GM12878 (cell line): ENCODE measurements around the gene TMEM150A. TPM values are rescaled to one million over a fixed set of nuclear protein-coding genes. Genes with fewer than 3 reads are reported as not detected.

ENCODE experiments used
- ATAC-seq: fragments of 200-7000 bp; cut with Tn5 transposase; 3 replicates; pipeline ENCODE4 v1.9.1; 2020; ENCODE audit warnings: mild to moderate bottlenecking, moderate library complexity
- BruUV-seq: library from RNA; stranded (reverse); fragments of 400-500 nt; replicated peaks from 2 replicates; lab custom pipeline; 2021; lab: Mats Ljungman, UMichigan
- CTCF ChIA-PET: fragments of 300-600 bp; sonication (Branson Sonifier 250); formaldehyde crosslinking; extraction: SDS; loops from one replicate; lab custom pipeline; 2021; ENCODE audit warnings: inconsistent platforms; lab: Yijun Ruan, JAX
- POLR2A ChIA-PET: fragments of 350-600 bp; formaldehyde crosslinking; extraction: SDS; loops from one replicate; lab custom pipeline; 2021; ENCODE audit warnings: inconsistent platforms; lab: Charles Lee
- RAD21 ChIA-PET: fragments of 300-600 bp; sonication (Branson Sonifier 250); formaldehyde crosslinking; loops from one replicate; lab custom pipeline; 2023; ENCODE audit warnings: antibody characterized with exemption; ENCODE audit not compliant: unreplicated experiment; lab: Charles Lee
- SMC1A ChIA-PET: fragments of 300-600 bp; sonication (Branson Sonifier 250); formaldehyde crosslinking; loops from one replicate; lab custom pipeline; 2023; ENCODE audit not compliant: unreplicated experiment, uncharacterized antibody; lab: Charles Lee
- DNase-seq: peaks from one replicate; pipeline ENCODE4 v3.0.0-alpha.2; 2011; ENCODE audit warnings: low read depth, low spot score
- FAIRE-seq: peaks from 3 replicates; lab custom pipeline; 2011; peaks lifted over from hg19 to GRCh38; lab: Jason Lieb, UNC
- H2AFZ ChIP-seq: 2 replicates; pipeline ENCODE4 v1.6.0; 2011; ENCODE audit warnings: low read depth, low read length, control low read depth; ENCODE audit not compliant: control insufficient read depth
- H3K27ac ChIP-seq: 2 replicates; pipeline ENCODE4 v1.5.1; 2011; ENCODE audit warnings: control low read depth; ENCODE audit not compliant: control insufficient read depth, insufficient read depth
- H3K27me3 ChIP-seq, 2 experiments: replicated peaks in 1 of 2; 2 replicates each; pipeline versions ENCODE4 v1.6.0 to v1.6.1; 2011; ENCODE audit warnings: low read length in 1 of 2; ENCODE audit not compliant: control insufficient read depth in 2 of 2, insufficient read depth in 2 of 2
- H3K36me3 ChIP-seq, 2 experiments: 2 replicates each; pipeline ENCODE4 v1.5.1; 2011; ENCODE audit warnings: low read length in 1 of 2; ENCODE audit not compliant: control insufficient read depth in 2 of 2, insufficient read depth in 2 of 2
- H3K4me1 ChIP-seq: 2 replicates; pipeline ENCODE4 v1.6.1; 2011; ENCODE audit warnings: mild to moderate bottlenecking, low read length, moderate library complexity, mixed read lengths; ENCODE audit not compliant: control insufficient read depth, insufficient read depth
- H3K4me2 ChIP-seq: 2 replicates; pipeline ENCODE4 v1.6.0; 2011; ENCODE audit warnings: control low read depth; ENCODE audit not compliant: control insufficient read depth, insufficient read depth
- H3K4me3 ChIP-seq: fragments of 200-600 bp; sonication (generic); 2 replicates; pipeline ENCODE4 v1.5.1; 2016
- H3K79me2 ChIP-seq: 2 replicates; pipeline ENCODE4 v1.6.0; 2011; ENCODE audit warnings: low read length; ENCODE audit not compliant: control insufficient read depth, insufficient read depth
- H3K9ac ChIP-seq: 2 replicates; pipeline ENCODE4 v1.8.0; 2011; ENCODE audit warnings: low read length, control low read depth, mixed read lengths; ENCODE audit not compliant: control insufficient read depth, insufficient read depth
- H3K9me3 ChIP-seq: replicated peaks from 3 replicates; pipeline ENCODE4 v1.5.1; 2011; ENCODE audit warnings: mild to moderate bottlenecking, low read length; ENCODE audit not compliant: control insufficient read depth, insufficient read depth
- H4K20me1 ChIP-seq: 2 replicates; pipeline ENCODE4 v1.6.0; 2011; ENCODE audit not compliant: control insufficient read depth, insufficient read depth
- BCL11A ChIP-seq: IDR thresholded peaks from 2 replicates; pipeline ENCODE4 v1.6.1; 2011; ENCODE audit warnings: low read depth, low read length
- CHD2 ChIP-seq: IDR thresholded peaks from 2 replicates; pipeline ENCODE4 v1.6.1; 2011; ENCODE audit warnings: low read depth, low read length, improper control_type of control experiment, borderline replicate concordance
- HDGF ChIP-seq: fragments of 450-650 bp; IDR thresholded peaks from 2 replicates; pipeline ENCODE4 v1.6.1; 2016; ENCODE audit warnings: antibody characterized with exemption
- JUND ChIP-seq: IDR thresholded peaks from 2 replicates; pipeline ENCODE4 v1.6.1; 2012; ENCODE audit warnings: low read depth, mild to moderate bottlenecking, low read length, improper control_type of control experiment, moderate library complexity
- NBN ChIP-seq: fragments of 450-650 bp; IDR thresholded peaks from 2 replicates; pipeline ENCODE4 v1.6.1; 2016
- NR2C2 ChIP-seq: IDR thresholded peaks from 2 replicates; pipeline ENCODE4 v1.6.1; 2011; ENCODE audit warnings: borderline replicate concordance, low read depth; ENCODE audit not compliant: control insufficient read depth, insufficient read length
- PAX5 ChIP-seq: IDR thresholded peaks from 2 replicates; pipeline ENCODE4 v1.6.1; 2011; ENCODE audit warnings: low read depth, low read length, borderline replicate concordance
- RB1 ChIP-seq: fragments of 450-650 bp; formaldehyde crosslinking; IDR thresholded peaks from 2 replicates; pipeline ENCODE4 v1.6.1; 2017; ENCODE audit warnings: mild to moderate bottlenecking, borderline replicate concordance
- SREBF1 ChIP-seq: IDR thresholded peaks from 2 replicates; pipeline ENCODE4 v1.6.1; 2012; ENCODE audit warnings: mild to moderate bottlenecking, low read length
- SUPT20H ChIP-seq: IDR thresholded peaks from 2 replicates; pipeline ENCODE4 v1.6.1; 2011; ENCODE audit warnings: low read depth, mild to moderate bottlenecking, low read length, moderate library complexity, borderline replicate concordance; ENCODE audit not compliant: control insufficient read depth
- TCF7 ChIP-seq: IDR thresholded peaks from 2 replicates; pipeline ENCODE4 v1.6.1; 2014; ENCODE audit warnings: antibody characterized with exemption, borderline replicate concordance
- WGBS: methylation state at CpG from one replicate; pipeline ENCODE4 v1.1.6; 2016; ENCODE audit warnings: low lambda C conversion rate; ENCODE audit not compliant: insufficient replicate concordance, insufficient coverage; ENCODE audit errors: missing lambda C conversion rate; 5-methylcytosine and 5-hydroxymethylcytosine counted together
- in situ Hi-C: fragments of 300-500 bp; cut with MboI; formaldehyde crosslinking; loops from 9 replicates; pipeline ENCODE4 v1.14.3; 2018; ENCODE audit warnings: mixed read lengths
- intact Hi-C: fragments of 100-400 bp; cut with micrococcal nuclease; formaldehyde crosslinking; loops from one replicate; pipeline ENCODE4 v1.14.2; 2022; ENCODE audit not compliant: unreplicated experiment
- polyA plus RNA-seq, 11 experiments: library from polyadenylated mRNA; depleted of rRNA in 4 of 11; unstranded in 6 of 11; stranded (reverse) in 5 of 11; fragments of >200 nt; fragmentation: Nextera tagmentation in 4 of 11; fragmentation: Illumina TruSeq in 1 of 11; extraction: Ambion mirVana in 4 of 11; extraction: Trizol in 1 of 11; gene quantifications; 1 replicate in 1 of 11; 2 replicates in 10 of 11; pipeline versions ENCODE4 v1.2.1 to v1.2.3, GENCODE V29; 2011 to 2016; ENCODE audit warnings: inconsistent platforms in 2 of 11, missing spikeins in 2 of 11, low read depth in 1 of 11
- total RNA-seq, 4 experiments: library from RNA; depleted of rRNA in 3 of 4; stranded (reverse); fragments of >200 nt in 3 of 4; fragmentation: Illumina TruSeq in 1 of 4; extraction: Trizol in 1 of 4; gene quantifications; 2 replicates each; pipeline versions ENCODE4 v1.2.1 to v1.2.3, GENCODE V29; 2013 to 2021
- TF ChIP-seq, protein P1 (sequence below): fragments of 450-650 bp; conservative IDR thresholded peaks from 2 replicates; pipeline ENCODE4 v1.6.1; 2017; ENCODE audit warnings: mild to moderate bottlenecking, moderate library complexity
- TF ChIP-seq, protein P2 (sequence below): IDR thresholded peaks from 2 replicates; pipeline ENCODE4 v1.6.1; 2012; ENCODE audit warnings: mild to moderate bottlenecking, low read depth, low read length
- TF ChIP-seq, protein P3 (sequence below): fragments of 150-350 bp; IDR thresholded peaks from 2 replicates; pipeline ENCODE4 v1.6.1; 2014; ENCODE audit warnings: mild to moderate bottlenecking, low read depth, low read length
- TF ChIP-seq, protein P4 (sequence below): fragments of 450-650 bp; IDR thresholded peaks from 2 replicates; pipeline ENCODE4 v1.6.1; 2016; ENCODE audit warnings: mild to moderate bottlenecking

The TMEM150A gene
- total and polyA plus RNA-seq, 10 of the 15 experiments (the other 5 are each of a cell fraction or from before 2014, with no cell fraction given), result 0.45 to 4.4 (median 2.6) TPM

DNA sequence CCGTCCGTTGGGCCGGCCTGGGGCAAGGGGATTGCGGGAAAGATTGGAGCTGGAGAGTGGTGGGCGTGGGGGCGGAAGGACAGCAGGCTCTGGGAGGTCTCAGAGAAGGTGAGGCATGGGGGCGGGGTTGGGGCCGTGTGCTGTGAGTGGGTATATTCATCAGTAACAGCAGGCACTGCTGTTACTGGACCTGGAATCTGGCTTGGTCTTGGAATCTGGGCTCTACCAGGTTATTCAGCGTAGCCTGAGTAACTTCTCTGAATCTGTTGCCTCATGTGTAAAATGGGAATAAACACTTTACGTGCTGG is 6.5 kb downstream of the TMEM150A start:
- Histone ChIP-seq H3K4me3 (peak overlapping the region; percentile 97), H3K27me3 (no peaks in the 10 kb centered on the region), H3K79me2 (peaks cover 28% of the 10 kb centered on the region), H3K4me1 (peaks cover 9% of the 10 kb centered on the region), H4K20me1 (no peaks in the 10 kb centered on the region), H3K36me3 (peaks cover 0 to 14% of the 10 kb centered on the region in 2 experiments; a peak in 3 of 4 replicates), H3K9ac (peak overlapping the region; percentile 95), H3K27ac (peak overlapping the region; percentile 89), H3K9me3 (no peaks in the 10 kb centered on the region), H3K4me2 (peak overlapping the region; percentile 77), H2AFZ (peak overlapping the region; percentile 80; the same call in 1 of the 2 replicates)
- ATAC-seq (peak; percentile 20), FAIRE-seq (no peak), DNase-seq (no peak)
- intact Hi-C loops (no loop called here), in situ Hi-C loops (no loop called here)
- ChIA-PET POLR2A (interaction anchor here (1.0 to 3.8 kb wide), 15 partner anchors 9 to 242 kb away, joined by 3 to 57 read pairs (median 5); partner anchors contain the start of genes C2orf68, ELMOD3, GGCX and MAT2A), SMC1A (interaction anchor here (0.7 to 3.2 kb wide), 12 partner anchors 8 to 192 kb away, joined by 3 to 20 read pairs (median 5); partner anchors contain the start of genes C2orf68, GGCX, MAT2A and SH2D6), RAD21 (interaction anchor here (0.6 to 2.2 kb wide), 9 partner anchors 9 to 269 kb away, joined by 3 to 9 read pairs (median 6); partner anchors contain the start of genes MAT2A, SH2D6, TGOLN2 and VAMP8), CTCF (interaction anchor here (0.7 to 1.7 kb wide), 8 partner anchors 8 to 232 kb away, joined by 3 to 7 read pairs (median 5); no protein-coding TSS in a partner anchor)
- no TSS peak for BruUV-seq
- 5% methylated on average over 9 of the region's 10 CpGs for WGBS
- TF ChIP-seq, protein P1, sequence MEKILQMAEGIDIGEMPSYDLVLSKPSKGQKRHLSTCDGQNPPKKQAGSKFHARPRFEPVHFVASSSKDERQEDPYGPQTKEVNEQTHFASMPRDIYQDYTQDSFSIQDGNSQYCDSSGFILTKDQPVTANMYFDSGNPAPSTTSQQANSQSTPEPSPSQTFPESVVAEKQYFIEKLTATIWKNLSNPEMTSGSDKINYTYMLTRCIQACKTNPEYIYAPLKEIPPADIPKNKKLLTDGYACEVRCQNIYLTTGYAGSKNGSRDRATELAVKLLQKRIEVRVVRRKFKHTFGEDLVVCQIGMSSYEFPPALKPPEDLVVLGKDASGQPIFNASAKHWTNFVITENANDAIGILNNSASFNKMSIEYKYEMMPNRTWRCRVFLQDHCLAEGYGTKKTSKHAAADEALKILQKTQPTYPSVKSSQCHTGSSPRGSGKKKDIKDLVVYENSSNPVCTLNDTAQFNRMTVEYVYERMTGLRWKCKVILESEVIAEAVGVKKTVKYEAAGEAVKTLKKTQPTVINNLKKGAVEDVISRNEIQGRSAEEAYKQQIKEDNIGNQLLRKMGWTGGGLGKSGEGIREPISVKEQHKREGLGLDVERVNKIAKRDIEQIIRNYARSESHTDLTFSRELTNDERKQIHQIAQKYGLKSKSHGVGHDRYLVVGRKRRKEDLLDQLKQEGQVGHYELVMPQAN, result 0 out of 2 replicates have a peak, but pooled peaks have one; percentile 1
- TF ChIP-seq, protein P2, sequence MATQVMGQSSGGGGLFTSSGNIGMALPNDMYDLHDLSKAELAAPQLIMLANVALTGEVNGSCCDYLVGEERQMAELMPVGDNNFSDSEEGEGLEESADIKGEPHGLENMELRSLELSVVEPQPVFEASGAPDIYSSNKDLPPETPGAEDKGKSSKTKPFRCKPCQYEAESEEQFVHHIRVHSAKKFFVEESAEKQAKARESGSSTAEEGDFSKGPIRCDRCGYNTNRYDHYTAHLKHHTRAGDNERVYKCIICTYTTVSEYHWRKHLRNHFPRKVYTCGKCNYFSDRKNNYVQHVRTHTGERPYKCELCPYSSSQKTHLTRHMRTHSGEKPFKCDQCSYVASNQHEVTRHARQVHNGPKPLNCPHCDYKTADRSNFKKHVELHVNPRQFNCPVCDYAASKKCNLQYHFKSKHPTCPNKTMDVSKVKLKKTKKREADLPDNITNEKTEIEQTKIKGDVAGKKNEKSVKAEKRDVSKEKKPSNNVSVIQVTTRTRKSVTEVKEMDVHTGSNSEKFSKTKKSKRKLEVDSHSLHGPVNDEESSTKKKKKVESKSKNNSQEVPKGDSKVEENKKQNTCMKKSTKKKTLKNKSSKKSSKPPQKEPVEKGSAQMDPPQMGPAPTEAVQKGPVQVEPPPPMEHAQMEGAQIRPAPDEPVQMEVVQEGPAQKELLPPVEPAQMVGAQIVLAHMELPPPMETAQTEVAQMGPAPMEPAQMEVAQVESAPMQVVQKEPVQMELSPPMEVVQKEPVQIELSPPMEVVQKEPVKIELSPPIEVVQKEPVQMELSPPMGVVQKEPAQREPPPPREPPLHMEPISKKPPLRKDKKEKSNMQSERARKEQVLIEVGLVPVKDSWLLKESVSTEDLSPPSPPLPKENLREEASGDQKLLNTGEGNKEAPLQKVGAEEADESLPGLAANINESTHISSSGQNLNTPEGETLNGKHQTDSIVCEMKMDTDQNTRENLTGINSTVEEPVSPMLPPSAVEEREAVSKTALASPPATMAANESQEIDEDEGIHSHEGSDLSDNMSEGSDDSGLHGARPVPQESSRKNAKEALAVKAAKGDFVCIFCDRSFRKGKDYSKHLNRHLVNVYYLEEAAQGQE, result no peak
- TF ChIP-seq JUND (no peak), RB1 (0 out of 2 replicates have a peak, but pooled peaks have one; percentile 32), NR2C2 (no peak), BCL11A (no peak), SUPT20H (no peak), CHD2 (no peak), NBN (no peak), PAX5 (no peak), HDGF (no peak), TCF7 (no peak), SREBF1 (no peak)
- TF ChIP-seq, protein P3, sequence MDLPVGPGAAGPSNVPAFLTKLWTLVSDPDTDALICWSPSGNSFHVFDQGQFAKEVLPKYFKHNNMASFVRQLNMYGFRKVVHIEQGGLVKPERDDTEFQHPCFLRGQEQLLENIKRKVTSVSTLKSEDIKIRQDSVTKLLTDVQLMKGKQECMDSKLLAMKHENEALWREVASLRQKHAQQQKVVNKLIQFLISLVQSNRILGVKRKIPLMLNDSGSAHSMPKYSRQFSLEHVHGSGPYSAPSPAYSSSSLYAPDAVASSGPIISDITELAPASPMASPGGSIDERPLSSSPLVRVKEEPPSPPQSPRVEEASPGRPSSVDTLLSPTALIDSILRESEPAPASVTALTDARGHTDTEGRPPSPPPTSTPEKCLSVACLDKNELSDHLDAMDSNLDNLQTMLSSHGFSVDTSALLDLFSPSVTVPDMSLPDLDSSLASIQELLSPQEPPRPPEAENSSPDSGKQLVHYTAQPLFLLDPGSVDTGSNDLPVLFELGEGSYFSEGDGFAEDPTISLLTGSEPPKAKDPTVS, result no peak
- TF ChIP-seq, protein P4, sequence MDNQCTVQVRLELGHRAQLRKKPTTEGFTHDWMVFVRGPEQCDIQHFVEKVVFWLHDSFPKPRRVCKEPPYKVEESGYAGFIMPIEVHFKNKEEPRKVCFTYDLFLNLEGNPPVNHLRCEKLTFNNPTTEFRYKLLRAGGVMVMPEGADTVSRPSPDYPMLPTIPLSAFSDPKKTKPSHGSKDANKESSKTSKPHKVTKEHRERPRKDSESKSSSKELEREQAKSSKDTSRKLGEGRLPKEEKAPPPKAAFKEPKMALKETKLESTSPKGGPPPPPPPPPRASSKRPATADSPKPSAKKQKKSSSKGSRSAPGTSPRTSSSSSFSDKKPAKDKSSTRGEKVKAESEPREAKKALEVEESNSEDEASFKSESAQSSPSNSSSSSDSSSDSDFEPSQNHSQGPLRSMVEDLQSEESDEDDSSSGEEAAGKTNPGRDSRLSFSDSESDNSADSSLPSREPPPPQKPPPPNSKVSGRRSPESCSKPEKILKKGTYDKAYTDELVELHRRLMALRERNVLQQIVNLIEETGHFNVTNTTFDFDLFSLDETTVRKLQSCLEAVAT, result no peak; the same call in 1 of the 2 replicates
